Keratinocyte (primary cell): ENCODE results near the gene ZBTB43.

Experiments used
- CTCF ChIP-seq, 3 experiments: IDR thresholded peaks in 1 of 3; conservative IDR thresholded peaks in 1 of 3; optimal IDR thresholded peaks in 1 of 3; 2 replicates in 2 of 3; 3 replicates in 1 of 3; pipeline versions ENCODE3 to v1.5.1; 2011; ENCODE audit warnings: low read length in 3 of 3, mild to moderate bottlenecking in 3 of 3, moderate library complexity in 2 of 3, control low read depth in 1 of 3, inconsistent platforms in 1 of 3; ENCODE audit not compliant: insufficient read depth in 2 of 3; ENCODE audit errors: extremely low read depth in 1 of 3
- EZH2 ChIP-seq: IDR thresholded peaks from one replicate; pipeline ENCODE4 v1.6.1; 2012; ENCODE audit warnings: inconsistent platforms, mild to moderate bottlenecking, low read length, moderate library complexity

- TF ChIP-seq CTCF (optimal IDR thresholded peaks at IDR 0.05 in 1 of 3, IDR thresholded peaks at IDR 0.05 in 1 of 3, conservative IDR thresholded peaks at IDR 0.05 in 1 of 3; ENCODE audit: extremely low read depth in 1 of 3, insufficient read depth in 2 of 3, low read length in 3 of 3): no peak
- no peak for TF ChIP-seq EZH2
Observed at GRCh38 chr9:126859111-126859510, 54.3 kb downstream of the ZBTB43 start.
